Peyer's patch (tissue), 4 donors: ENCODE measurements around the gene SV2B.

ENCODE experiments used
- CTCF ChIP-seq, 6 experiments: fragments of 450-650 bp in 4 of 6; fragments of 200-600 bp in 2 of 6; sonication (generic) in 1 of 6; IDR thresholded peaks; one replicate each; pipeline ENCODE4 v1.5.1; 2017 to 2019; ENCODE audit warnings: antibody characterized with exemption in 6 of 6, mild to moderate bottlenecking in 3 of 6, moderate library complexity in 1 of 6
- POLR2A ChIP-seq, 2 donors: fragments of 450-650 bp; IDR thresholded peaks; one replicate each; pipeline ENCODE4 v1.5.1; 2017; ENCODE audit warnings: antibody characterized with exemption in 2 of 2, mild to moderate bottlenecking in 2 of 2, moderate library complexity in 2 of 2

GRCh38 chr15:91168457-91168856 lies 68.4 kb downstream of the SV2B start:
- no peak for TF ChIP-seq CTCF (IDR thresholded peaks at IDR 0.05)
- TF ChIP-seq POLR2A (IDR thresholded peaks at IDR 0.05): no peak
